Measurements from ENCODE around the gene SLC38A3. TPM values are rescaled to one million over a fixed set of nuclear protein-coding genes. Genes with fewer than 3 reads are reported as not detected.

Gene SLC38A3
- 0.09 TPM in 1 of 2 replicates, not detected in the other for total RNA-seq

GRCh38 chr3:50204804-50205412, at the start of gene SLC38A3:
Gene SLC38A3 (plus strand): TSS chr3:50205271. CDS start chr3:50214200, 8,929 bp downstream.

DNA sequence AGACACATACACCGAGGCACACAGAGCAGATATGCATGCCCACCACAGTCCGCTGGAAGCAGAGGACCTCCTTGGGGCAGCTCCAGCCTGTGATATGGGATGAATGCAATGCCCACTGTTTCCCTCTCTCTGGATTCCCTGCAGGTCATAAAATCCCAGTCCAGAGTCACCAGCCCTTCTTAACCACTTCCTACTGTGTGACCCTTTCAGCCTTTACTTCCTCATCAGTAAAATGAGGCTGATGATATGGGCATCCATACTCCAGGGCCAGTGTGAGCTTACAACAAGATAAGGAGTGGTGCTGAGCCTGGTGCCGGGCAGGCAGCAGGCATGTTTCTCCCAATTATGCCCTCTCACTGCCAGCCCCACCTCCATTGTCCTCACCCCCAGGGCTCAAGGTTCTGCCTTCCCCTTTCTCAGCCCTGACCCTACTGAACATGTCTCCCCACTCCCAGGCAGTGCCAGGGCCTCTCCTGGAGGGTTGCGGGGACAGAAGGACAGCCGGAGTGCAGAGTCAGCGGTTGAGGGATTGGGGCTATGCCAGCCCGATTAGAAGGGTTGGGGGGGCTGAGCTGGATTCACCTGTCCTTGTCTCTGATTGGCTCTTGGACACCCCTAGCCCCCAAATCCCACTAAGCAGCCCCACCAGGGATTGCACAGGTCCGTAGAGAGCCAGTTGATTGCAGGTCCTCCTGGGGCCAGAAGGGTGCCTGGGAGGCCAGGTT, 14.0 kb upstream of the SLC38A3 start, which contains the start of gene GNAT1:
TSS of gene GNAT1 (plus strand) at position 675 of the 725 bp plus-strand sequence. CDS start 116 bp downstream, outside the sequence.

DNA sequence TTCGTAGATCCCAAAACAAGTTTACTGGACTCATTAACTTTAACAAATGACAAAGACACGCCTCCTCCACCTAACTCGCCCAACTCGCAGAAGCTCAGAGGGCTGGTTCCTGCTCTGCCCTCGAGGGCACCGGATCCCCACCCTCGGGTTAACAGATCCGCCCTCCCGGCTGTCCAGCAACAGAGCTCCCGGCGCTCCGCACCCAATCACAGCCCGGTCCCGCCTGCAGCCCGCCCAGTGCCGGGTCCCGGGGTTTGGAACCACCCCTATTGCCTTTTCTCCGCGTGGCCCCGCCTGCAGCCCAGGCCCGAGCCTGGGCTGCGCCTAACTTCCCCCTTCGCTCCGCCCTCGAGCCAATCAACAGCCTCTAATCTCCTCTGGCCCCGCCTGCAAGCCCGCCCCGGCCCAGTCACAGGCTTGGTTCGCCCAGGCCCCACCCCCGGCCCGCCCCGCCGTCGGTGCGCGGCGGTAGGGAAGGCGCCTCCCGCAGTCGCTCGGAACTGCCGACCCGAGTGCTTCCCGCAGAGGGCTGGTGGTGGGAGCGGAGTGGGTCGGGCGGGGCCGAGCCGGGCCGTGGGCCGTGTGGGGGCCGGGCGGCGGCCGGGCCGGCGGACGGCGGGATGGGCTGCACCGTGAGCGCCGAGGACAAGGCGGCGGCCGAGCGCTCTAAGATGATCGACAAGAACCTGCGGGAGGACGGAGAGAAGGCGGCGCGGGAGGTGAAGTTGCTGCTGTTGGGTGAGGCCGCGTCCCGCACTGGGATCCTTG, 30.8 kb downstream of the SLC38A3 start, which contains the start of gene GNAI2:
TSS of gene GNAI2 (plus strand) at position 489 of the 768 bp plus-strand sequence. CDS start at position 621, 132 bp downstream.

DNA sequence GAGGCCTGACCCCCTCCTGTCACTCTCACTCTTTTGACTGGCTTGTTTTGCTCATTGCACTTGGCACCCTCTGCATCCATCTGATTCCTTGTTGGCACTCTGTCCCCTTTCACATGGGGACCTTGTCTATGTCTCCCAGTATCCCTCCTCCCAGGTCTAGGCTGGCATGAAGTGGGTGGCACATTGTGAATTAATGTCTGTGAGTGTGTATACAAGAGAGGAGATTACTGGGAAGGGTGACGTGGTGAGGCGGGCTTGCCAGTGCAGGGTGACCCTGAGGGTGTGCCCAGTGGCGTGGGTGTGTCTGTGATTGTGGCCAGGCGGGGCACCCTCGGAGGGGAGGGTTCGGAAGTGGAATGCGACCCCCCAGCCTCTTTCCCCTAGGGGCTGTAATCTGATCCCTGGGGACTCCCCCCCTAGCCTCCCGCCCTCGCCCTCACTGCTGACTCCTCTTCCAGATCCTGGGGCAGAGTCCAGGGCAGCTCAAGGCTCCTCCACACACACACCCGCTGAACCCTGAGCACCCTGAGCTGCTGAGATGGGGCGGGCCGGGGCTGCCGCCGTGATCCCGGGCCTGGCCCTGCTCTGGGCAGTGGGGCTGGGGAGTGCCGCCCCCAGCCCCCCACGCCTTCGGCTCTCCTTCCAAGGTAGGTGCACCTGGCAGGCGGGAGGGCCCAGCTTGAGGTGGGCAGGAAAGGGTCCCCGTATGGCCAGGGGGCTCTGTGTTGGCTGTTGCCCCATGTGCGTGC, 63.8 kb downstream of the SLC38A3 start, which contains the start of gene SEMA3B:
TSS of gene SEMA3B (plus strand) at position 445 of the 749 bp plus-strand sequence. CDS start at position 539, 94 bp downstream.

Other genes starting within 250 kb of the SLC38A3 start
- gene RBM5, start 116.4 kb upstream of the SLC38A3 start, total RNA-seq = 140 and 252 TPM in 2 replicates
- gene SEMA3F, start 49.9 kb upstream of the SLC38A3 start, total RNA-seq = 93.7 and 138 TPM in 2 replicates
- 0.54 TPM in 1 of 2 replicates, not detected in the other for gene GNAT1, start 13.7 kb upstream of the SLC38A3 start, total RNA-seq
- 572 and 692 TPM in 2 replicates for gene GNAI2, start 30.9 kb downstream of the SLC38A3 start, total RNA-seq
- 0.27 and 1.3 TPM in 2 replicates for gene SEMA3B, start 63.9 kb downstream of the SLC38A3 start, total RNA-seq
- gene LSMEM2, start 73.8 kb downstream of the SLC38A3 start, total RNA-seq = not detected in 2 replicates
- 93.4 and 118 TPM in 2 replicates for gene IFRD2, start 87.2 kb downstream of the SLC38A3 start, total RNA-seq
- 6.2 and 6.8 TPM in 2 replicates for gene HYAL3, start 94.1 kb downstream of the SLC38A3 start, total RNA-seq
- 1.5 and 2.2 TPM in 2 replicates for gene NAA80, start 94.1 kb downstream of the SLC38A3 start, total RNA-seq
- gene HYAL1, start 98.3 kb downstream of the SLC38A3 start, total RNA-seq = 0.99 and 1.8 TPM in 2 replicates
- gene HYAL2, start 117.5 kb downstream of the SLC38A3 start, total RNA-seq = 442 and 623 TPM in 2 replicates
- 18.4 and 22.7 TPM in 2 replicates for gene TUSC2, start 123.0 kb downstream of the SLC38A3 start, total RNA-seq
- gene RASSF1, start 135.6 kb downstream of the SLC38A3 start, total RNA-seq = 12.7 and 24.0 TPM in 2 replicates
- gene ZMYND10, start 140.5 kb downstream of the SLC38A3 start, total RNA-seq = 0.36 and 0.38 TPM in 2 replicates
- gene NPRL2, start 145.5 kb downstream of the SLC38A3 start, total RNA-seq = 18.9 and 19.9 TPM in 2 replicates
- gene CYB561D2, start 145.6 kb downstream of the SLC38A3 start, total RNA-seq = 18.0 and 21.7 TPM in 2 replicates
- 31.0 and 38.5 TPM in 2 replicates for gene TMEM115, start 154.2 kb downstream of the SLC38A3 start, total RNA-seq